ENCODE measurements around the gene RAD51D.

RAD51D gene

GRCh38 chr17:35051579-35052240, 68.0 kb downstream of the RAD51D start:
- no peaks in the 10 kb centered on the region for H4K20me1 ChIP-seq (ENCODE audit: insufficient read depth, low read length)
- no peaks in the 10 kb centered on the region for H3K27me3 ChIP-seq (ENCODE audit: insufficient read depth, low read length, poor library complexity)
- peak overlapping the region; percentile 68 for H2AFZ ChIP-seq (ENCODE audit: low read depth, low read length)
- peak overlapping the region; percentile 98 for H3K27ac ChIP-seq (ENCODE audit: low read length)
- ATAC-seq (ENCODE audit: insufficient read depth, low read depth) (peak; percentile 58), DNase-seq (peak; percentile 18)
- H3K36me3 ChIP-seq (ENCODE audit: insufficient read depth, low read length) = no peaks in the 10 kb centered on the region
- H3K9ac ChIP-seq (ENCODE audit: low read depth, low read length) = peak overlapping the region; percentile 57
- no peaks in the 10 kb centered on the region for H3K9me3 ChIP-seq (ENCODE audit: insufficient read depth, low read length, severe bottlenecking)
- peaks cover 61% of the 10 kb centered on the region for H3K4me1 ChIP-seq (ENCODE audit: insufficient read depth, low read length)
- TF ChIP-seq EZH2 (IDR thresholded peaks at IDR 0.05; ENCODE audit: borderline replicate concordance, low read depth, low read length, severe bottlenecking) (no peak), CTCF (IDR thresholded peaks at IDR 0.05; ENCODE audit: borderline replicate concordance, extremely low read depth, low read length, poor library complexity, severe bottlenecking) (no peak)
- peak overlapping the region; percentile 54 for H3K4me2 ChIP-seq (ENCODE audit: insufficient read depth, low read length)
- H3K79me2 ChIP-seq (ENCODE audit: insufficient read depth, low read length) = peaks cover 51% of the 10 kb centered on the region
- H3K4me3 ChIP-seq (ENCODE audit: low read depth in 1 of 2, low read length in 2 of 2) = peak overlapping the region in 1 of 2 experiments; percentile 26; a peak in 2 of 4 replicates

GRCh38 chr17:35051183-35051578, 68.5 kb downstream of the RAD51D start:
- no peaks in the 10 kb centered on the region for H3K9me3 ChIP-seq (ENCODE audit: insufficient read depth, low read length, severe bottlenecking)
- peak overlapping the region; percentile 68 for H2AFZ ChIP-seq (ENCODE audit: low read depth, low read length)
- H3K4me3 ChIP-seq (ENCODE audit: low read depth in 1 of 2, low read length in 2 of 2) = peak overlapping the region in 1 of 2 experiments; percentile 26; a peak in 2 of 4 replicates
- peak overlapping the region; percentile 54 for H3K4me2 ChIP-seq (ENCODE audit: insufficient read depth, low read length)
- TF ChIP-seq EZH2 (IDR thresholded peaks at IDR 0.05; ENCODE audit: borderline replicate concordance, low read depth, low read length, severe bottlenecking) (no peak), CTCF (IDR thresholded peaks at IDR 0.05; ENCODE audit: borderline replicate concordance, extremely low read depth, low read length, poor library complexity, severe bottlenecking) (no peak)
- peak; percentile 64 for DNase-seq
- peaks cover 61% of the 10 kb centered on the region for H3K4me1 ChIP-seq (ENCODE audit: insufficient read depth, low read length)
- H3K9ac ChIP-seq (ENCODE audit: low read depth, low read length) = peak overlapping the region; percentile 57
- peak; percentile 96 for ATAC-seq (ENCODE audit: insufficient read depth, low read depth)
- peaks cover 51% of the 10 kb centered on the region for H3K79me2 ChIP-seq (ENCODE audit: insufficient read depth, low read length)
- H3K27ac ChIP-seq (ENCODE audit: low read length) = peak overlapping the region; percentile 98
- no peaks in the 10 kb centered on the region for H4K20me1 ChIP-seq (ENCODE audit: insufficient read depth, low read length)
- H3K27me3 ChIP-seq (ENCODE audit: insufficient read depth, low read length, poor library complexity) = no peaks in the 10 kb centered on the region
- no peaks in the 10 kb centered on the region for H3K36me3 ChIP-seq (ENCODE audit: insufficient read depth, low read length)

GRCh38 chr17:35050170-35050569, 69.5 kb downstream of the RAD51D start:
- peaks cover 61% of the 10 kb centered on the region for H3K4me1 ChIP-seq (ENCODE audit: insufficient read depth, low read length)
- peak overlapping the region; percentile 98 for H3K27ac ChIP-seq (ENCODE audit: low read length)
- H4K20me1 ChIP-seq (ENCODE audit: insufficient read depth, low read length) = no peaks in the 10 kb centered on the region
- ATAC-seq (ENCODE audit: insufficient read depth, low read depth) (no peak), DNase-seq (no peak)
- no peaks in the 10 kb centered on the region for H3K27me3 ChIP-seq (ENCODE audit: insufficient read depth, low read length, poor library complexity)
- H3K9ac ChIP-seq (ENCODE audit: low read depth, low read length) = peak overlapping the region; percentile 57; the same call in 1 of the 2 replicates
- no peaks in the 10 kb centered on the region for H3K36me3 ChIP-seq (ENCODE audit: insufficient read depth, low read length)
- H3K4me2 ChIP-seq (ENCODE audit: insufficient read depth, low read length) = peak overlapping the region; percentile 54; the same call in 1 of the 2 replicates
- TF ChIP-seq EZH2 (IDR thresholded peaks at IDR 0.05; ENCODE audit: borderline replicate concordance, low read depth, low read length, severe bottlenecking) (no peak), CTCF (IDR thresholded peaks at IDR 0.05; ENCODE audit: borderline replicate concordance, extremely low read depth, low read length, poor library complexity, severe bottlenecking) (no peak)
- H3K4me3 ChIP-seq (ENCODE audit: low read depth in 1 of 2, low read length in 2 of 2) = peak overlapping the region in 1 of 2 experiments; percentile 22; a peak in 1 of 4 replicates
- 0 out of 2 replicates have a peak overlapping the region, but pooled peaks have one; percentile 3 for H2AFZ ChIP-seq (ENCODE audit: low read depth, low read length)
- peaks cover 46% of the 10 kb centered on the region for H3K79me2 ChIP-seq (ENCODE audit: insufficient read depth, low read length)
- no peaks in the 10 kb centered on the region for H3K9me3 ChIP-seq (ENCODE audit: insufficient read depth, low read length, severe bottlenecking)

All from DND-41 (cell line).